SIG-M5 treated with dmso at 0.1 percent for 504 hours (cell line): ENCODE results near the gene KDM5A.
"Not testable (repeated sequence)": the region's sequence is repeated elsewhere in the genome, so short reads cannot be mapped to it uniquely, and the experiment has no call there.

Source experiments
- DNase-seq: peaks from one replicate; lab custom pipeline; 2025; ENCODE audit not compliant: unreplicated experiment; lab: John Stamatoyannopoulos, UW

KDM5A gene

GRCh38 chr12:334125-334524 lies 55.0 kb downstream of the KDM5A start:
- DNase-seq, result no peak

- DNase-seq, result no peak
Observed at GRCh38 chr12:332581-333205, 56.4 kb downstream of the KDM5A start.

- DNase-seq, result no peak
Observed at GRCh38 chr12:331287-331686, 57.8 kb downstream of the KDM5A start.

GRCh38 chr12:325906-326305 lies 63.2 kb downstream of the KDM5A start:
- DNase-seq, result no peak

- DNase-seq, result no peak
Observed at GRCh38 chr12:323507-323906, 65.6 kb downstream of the KDM5A start.

- DNase-seq, result peak; percentile 38
Observed at GRCh38 chr12:321606-322326, 67.4 kb downstream of the KDM5A start.

GRCh38 chr12:318759-319515 lies 70.2 kb downstream of the KDM5A start:
- DNase-seq, result no peak

- no peak for DNase-seq
Observed at GRCh38 chr12:308511-308910, 80.6 kb downstream of the KDM5A start.

GRCh38 chr12:307406-307805 lies 81.7 kb downstream of the KDM5A start:
- DNase-seq, result no peak

- no peak for DNase-seq
Observed at GRCh38 chr12:304805-305204, 84.3 kb downstream of the KDM5A start.

GRCh38 chr12:302766-303165 lies 86.4 kb downstream of the KDM5A start:
- DNase-seq, result not testable (repeated sequence)

GRCh38 chr12:300166-300565 lies 89.0 kb downstream of the KDM5A start:
- DNase-seq, result not testable (repeated sequence)

- not testable (repeated sequence) for DNase-seq
Observed at GRCh38 chr12:299511-299910, 89.6 kb downstream of the KDM5A start.

- not testable (repeated sequence) for DNase-seq
Observed at GRCh38 chr12:298059-298458, 91.1 kb downstream of the KDM5A start.

- DNase-seq, result no peak
Observed at GRCh38 chr12:295132-295531, 94.0 kb downstream of the KDM5A start.

GRCh38 chr12:293199-293598 lies 95.9 kb downstream of the KDM5A start:
- DNase-seq, result peak; percentile 14

GRCh38 chr12:292186-292585 lies 96.9 kb downstream of the KDM5A start:
- DNase-seq, result no peak

GRCh38 chr12:291153-291723 lies 97.9 kb downstream of the KDM5A start:
- DNase-seq, result no peak

- DNase-seq, result no peak
Observed at GRCh38 chr12:288687-289086, 100.4 kb downstream of the KDM5A start.

GRCh38 chr12:286531-287300 lies 102.4 kb downstream of the KDM5A start:
- no peak for DNase-seq

GRCh38 chr12:278046-278445 lies 111.1 kb downstream of the KDM5A start:
- DNase-seq, result no peak
